Neural progenitor cell (in vitro differentiated cells): ENCODE data around the gene LRRC8A.

ENCODE experiments used
- EZH2 ChIP-seq: fragments of 200-600 bp; sonication (generic); IDR thresholded peaks from 2 replicates; pipeline ENCODE4 v1.6.1; 2017; ENCODE audit warnings: antibody characterized with exemption, mild to moderate bottlenecking, moderate library complexity
- EZH2phosphoT487 ChIP-seq: fragments of 200-600 bp; sonication (generic); IDR thresholded peaks from 2 replicates; pipeline ENCODE4 v1.6.1; 2017; ENCODE audit warnings: antibody characterized with exemption
- TF ChIP-seq, protein P1 (sequence below): fragments of 200-600 bp; sonication (generic); IDR thresholded peaks from 2 replicates; pipeline ENCODE4 v1.5.1; 2017; ENCODE audit warnings: antibody characterized with exemption, mild to moderate bottlenecking

GRCh38 chr9:128901822-128902221 is 19.9 kb downstream of the LRRC8A start:
- TF ChIP-seq, protein P1, sequence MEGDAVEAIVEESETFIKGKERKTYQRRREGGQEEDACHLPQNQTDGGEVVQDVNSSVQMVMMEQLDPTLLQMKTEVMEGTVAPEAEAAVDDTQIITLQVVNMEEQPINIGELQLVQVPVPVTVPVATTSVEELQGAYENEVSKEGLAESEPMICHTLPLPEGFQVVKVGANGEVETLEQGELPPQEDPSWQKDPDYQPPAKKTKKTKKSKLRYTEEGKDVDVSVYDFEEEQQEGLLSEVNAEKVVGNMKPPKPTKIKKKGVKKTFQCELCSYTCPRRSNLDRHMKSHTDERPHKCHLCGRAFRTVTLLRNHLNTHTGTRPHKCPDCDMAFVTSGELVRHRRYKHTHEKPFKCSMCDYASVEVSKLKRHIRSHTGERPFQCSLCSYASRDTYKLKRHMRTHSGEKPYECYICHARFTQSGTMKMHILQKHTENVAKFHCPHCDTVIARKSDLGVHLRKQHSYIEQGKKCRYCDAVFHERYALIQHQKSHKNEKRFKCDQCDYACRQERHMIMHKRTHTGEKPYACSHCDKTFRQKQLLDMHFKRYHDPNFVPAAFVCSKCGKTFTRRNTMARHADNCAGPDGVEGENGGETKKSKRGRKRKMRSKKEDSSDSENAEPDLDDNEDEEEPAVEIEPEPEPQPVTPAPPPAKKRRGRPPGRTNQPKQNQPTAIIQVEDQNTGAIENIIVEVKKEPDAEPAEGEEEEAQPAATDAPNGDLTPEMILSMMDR = no peak
- no peak for TF ChIP-seq EZH2
- no peak for TF ChIP-seq EZH2phosphoT487
